RWPE1 (cell line): ENCODE data around the gene LRMDA.

Experiments used
- CTCF ChIA-PET: fragments of 350-600 bp; sonication (Branson Sonifier 250); formaldehyde crosslinking; extraction: SDS; loops from one replicate; lab custom pipeline; 2021; lab: Yijun Ruan, JAX
- POLR2A ChIA-PET: fragments of 400-600 bp; formaldehyde crosslinking; extraction: SDS; loops from one replicate; lab custom pipeline; 2020; ENCODE audit warnings: antibody characterized with exemption; ENCODE audit not compliant: low non-redundant PET; lab: Yijun Ruan, JAX
- DNase-seq: peaks from one replicate; pipeline ENCODE4 v3.0.0; 2012; ENCODE audit warnings: low spot score
- H3K27ac ChIP-seq: fragments of 450-650 bp; 2 replicates; pipeline ENCODE4 v1.5.1; 2017
- CTCF ChIP-seq: fragments of 450-650 bp; conservative IDR thresholded peaks from 2 replicates; pipeline ENCODE4 v1.5.1; 2017; ENCODE audit warnings: low read depth, mild to moderate bottlenecking

The LRMDA gene

GRCh38 chr10:76031099-76031498 is 599.7 kb downstream of the LRMDA start:
- no peak for TF ChIP-seq CTCF
- ChIA-PET CTCF (interaction anchor here (0.6 kb wide), 1 partner anchor 573 kb away, joined by 4 read pairs; no protein-coding TSS in a partner anchor), POLR2A (no interaction called here)
- DNase-seq = no peak
- H3K27ac ChIP-seq = no peak overlapping the region

- ChIA-PET CTCF (interaction anchor here (2.2 kb wide), 1 partner anchor 632 kb away, joined by 7 read pairs; no protein-coding TSS in a partner anchor), POLR2A (no interaction called here)
- no peak overlapping the region for H3K27ac ChIP-seq
- DNase-seq = no peak
- TF ChIP-seq CTCF = no peak
Observed at GRCh38 chr10:76031769-76032699, 600.6 kb downstream of the LRMDA start.

- no peak for TF ChIP-seq CTCF
- ChIA-PET POLR2A (no interaction called here), CTCF (interaction anchor here (2.2 kb wide), 1 partner anchor 632 kb away, joined by 7 read pairs; no protein-coding TSS in a partner anchor)
- no peak overlapping the region for H3K27ac ChIP-seq
- no peak for DNase-seq
Observed at GRCh38 chr10:76032700-76033039, 601.2 kb downstream of the LRMDA start.

- CTCF ChIA-PET = interaction anchor here (0.5 to 2.2 kb wide), 3 partner anchors 259 to 633 kb away, joined by 3 to 7 read pairs (median 4); no protein-coding TSS in a partner anchor
- POLR2A ChIA-PET = no interaction called here
- no peak for DNase-seq
- TF ChIP-seq CTCF = no peak
- no peak overlapping the region for H3K27ac ChIP-seq
Observed at GRCh38 chr10:76033457-76034196, 602.2 kb downstream of the LRMDA start.

- H3K27ac ChIP-seq = no peak overlapping the region
- TF ChIP-seq CTCF = no peak
- ChIA-PET CTCF (interaction anchor here (0.6 to 2.2 kb wide), 3 partner anchors 260 to 634 kb away, joined by 3 to 7 read pairs (median 4); no protein-coding TSS in a partner anchor), POLR2A (interaction anchor here (0.7 kb wide), 1 partner anchor 236 kb away, joined by 3 read pairs; no protein-coding TSS in a partner anchor)
- DNase-seq = no peak
Observed at GRCh38 chr10:76034353-76035205, 603.2 kb downstream of the LRMDA start.
